GM23338 (cell line): ENCODE data around the gene NTRK1. TPM values are rescaled to one million over a fixed set of nuclear protein-coding genes. Genes with fewer than 3 reads are reported as not detected.

Experiments
- ATAC-seq: fragments of 200-7000 bp; cut with Tn5 transposase; 3 replicates; pipeline ENCODE4 v1.9.1; 2020
- DNase-seq: peaks from one replicate; pipeline ENCODE4 v3.0.0-alpha.2; 2015; ENCODE audit warnings: low spot score
- H2AFZ ChIP-seq: fragments of 200-600 bp; sonication (generic); 2 replicates; pipeline ENCODE4 v1.8.0; 2016; ENCODE audit warnings: antibody characterized with exemption, mild to moderate bottlenecking, moderate library complexity
- H3F3A ChIP-seq: fragments of 200-600 bp; sonication (generic); replicated peaks from 2 replicates; pipeline ENCODE4 v1.8.0; 2017; ENCODE audit warnings: antibody characterized with exemption, mixed run types, low read depth
- H3K27ac ChIP-seq: fragments of 200-600 bp; sonication (generic); 2 replicates; pipeline ENCODE4 v1.6.1; 2016; ENCODE audit warnings: low read depth
- H3K27me3 ChIP-seq: fragments of 200-600 bp; sonication (generic); 2 replicates; pipeline ENCODE4 v1.8.0; 2016; ENCODE audit warnings: mild to moderate bottlenecking, mixed run types, moderate library complexity; ENCODE audit not compliant: insufficient read depth
- H3K36me3 ChIP-seq: fragments of 200-600 bp; sonication (generic); 2 replicates; pipeline ENCODE4 v1.8.0; 2016; ENCODE audit warnings: mild to moderate bottlenecking; ENCODE audit not compliant: insufficient read depth
- H3K4me1 ChIP-seq: fragments of 200-600 bp; sonication (generic); 2 replicates; pipeline ENCODE4 v1.8.0; 2016; ENCODE audit warnings: mild to moderate bottlenecking, moderate library complexity; ENCODE audit not compliant: insufficient read depth
- H3K4me2 ChIP-seq: fragments of 200-600 bp; sonication (generic); 2 replicates; pipeline ENCODE4 v1.7.1; 2017; ENCODE audit warnings: mixed run types
- H3K4me3 ChIP-seq: fragments of 200-600 bp; sonication (generic); 2 replicates; pipeline ENCODE4 v1.6.1; 2016; ENCODE audit warnings: mixed run types
- H3K79me2 ChIP-seq: fragments of 200-600 bp; sonication (generic); replicated peaks from 2 replicates; pipeline ENCODE4 v1.8.0; 2017; ENCODE audit warnings: mild to moderate bottlenecking; ENCODE audit not compliant: insufficient read depth
- H3K9me2 ChIP-seq: fragments of 200-600 bp; sonication (generic); 2 replicates; pipeline ENCODE4 v1.8.0; 2017; ENCODE audit not compliant: insufficient read depth
- H4K20me1 ChIP-seq: fragments of 200-600 bp; sonication (generic); replicated peaks from 2 replicates; pipeline ENCODE4 v1.8.0; 2017; ENCODE audit warnings: mild to moderate bottlenecking; ENCODE audit not compliant: insufficient read depth
- H3K27ac Mint-ChIP-seq: 2 replicates; pipeline ENCODE4 v1.8.0; 2020; ENCODE audit warnings: inconsistent platforms, mild to moderate bottlenecking, moderate library complexity, mixed read lengths
- H3K27me3 Mint-ChIP-seq: 3 replicates; pipeline ENCODE4 v1.8.0; 2022; ENCODE audit warnings: low read depth, mild to moderate bottlenecking, moderate library complexity, mixed read lengths, inconsistent platforms; ENCODE audit not compliant: insufficient read depth, poor library complexity
- H3K36me3 Mint-ChIP-seq: 3 replicates; pipeline ENCODE4 v1.8.0; 2021; ENCODE audit warnings: low read depth, mild to moderate bottlenecking, inconsistent platforms, moderate library complexity, mixed read lengths
- H3K4me1 Mint-ChIP-seq: 3 replicates; pipeline ENCODE4 v1.8.0; 2020; ENCODE audit warnings: mild to moderate bottlenecking, inconsistent platforms, mixed read lengths
- H3K4me3 Mint-ChIP-seq: 3 replicates; pipeline ENCODE4 v1.8.0; 2021; ENCODE audit warnings: moderate library complexity, mild to moderate bottlenecking, inconsistent platforms, mixed read lengths
- H3K9me3 Mint-ChIP-seq: 3 replicates; pipeline ENCODE4 v1.8.0; 2020; ENCODE audit warnings: moderate library complexity, mild to moderate bottlenecking, inconsistent platforms, mixed read lengths
- CREB1 ChIP-seq: fragments of 250-450 bp; sonication (Bioruptor Pico); IDR thresholded peaks from 2 replicates; pipeline ENCODE4 v1.5.0; 2020; ENCODE audit warnings: low read depth, mild to moderate bottlenecking, moderate library complexity
- EZH2 ChIP-seq: fragments of 200-600 bp; sonication (generic); IDR thresholded peaks from one replicate; pipeline ENCODE4 v1.8.0; 2017; ENCODE audit warnings: antibody characterized with exemption, mild to moderate bottlenecking, low read depth; ENCODE audit not compliant: unreplicated experiment
- EZH2phosphoT487 ChIP-seq: fragments of 200-600 bp; sonication (generic); IDR thresholded peaks from one replicate; pipeline ENCODE4 v1.8.1; 2018; ENCODE audit warnings: antibody characterized with exemption; ENCODE audit not compliant: unreplicated experiment
- NANOG ChIP-seq: IDR thresholded peaks from 2 replicates; pipeline ENCODE4 v1.6.1; 2016; ENCODE audit warnings: antibody characterized with exemption, borderline replicate concordance
- POLR2AphosphoS5 ChIP-seq: IDR thresholded peaks from 2 replicates; pipeline ENCODE4 v1.6.1; 2016; ENCODE audit warnings: antibody characterized with exemption, low read depth
- STAT1 ChIP-seq: IDR thresholded peaks from one replicate; pipeline ENCODE4 v1.6.1; 2016; ENCODE audit warnings: antibody characterized with exemption; ENCODE audit not compliant: unreplicated experiment
- ZNF114 ChIP-seq: fragments of 250-450 bp; sonication (Bioruptor Pico); IDR thresholded peaks from 2 replicates; pipeline ENCODE4 v1.5.0; 2020; ENCODE audit warnings: mild to moderate bottlenecking, moderate library complexity
- polyA plus RNA-seq: library from polyadenylated mRNA; unstranded; fragments of >200 nt; fragmentation: Nextera tagmentation; extraction: Ambion mirVana; gene quantifications from 2 replicates; pipeline ENCODE4 v1.2.1, GENCODE V29; 2016
- total RNA-seq: library from RNA; depleted of rRNA; stranded (reverse); fragments of >200 nt; shearing (Covaris generic); gene quantifications from 2 replicates; pipeline ENCODE4 v1.2.3, GENCODE V29; 2014
- TF ChIP-seq, protein P1 (sequence below): IDR thresholded peaks from one replicate; pipeline ENCODE4 v1.6.1; 2018; ENCODE audit warnings: antibody characterized with exemption; ENCODE audit not compliant: unreplicated experiment

The NTRK1 gene
- total and polyA plus RNA-seq, 2 experiments from 2014 or later, result 0.42 to 0.45 TPM

DNA sequence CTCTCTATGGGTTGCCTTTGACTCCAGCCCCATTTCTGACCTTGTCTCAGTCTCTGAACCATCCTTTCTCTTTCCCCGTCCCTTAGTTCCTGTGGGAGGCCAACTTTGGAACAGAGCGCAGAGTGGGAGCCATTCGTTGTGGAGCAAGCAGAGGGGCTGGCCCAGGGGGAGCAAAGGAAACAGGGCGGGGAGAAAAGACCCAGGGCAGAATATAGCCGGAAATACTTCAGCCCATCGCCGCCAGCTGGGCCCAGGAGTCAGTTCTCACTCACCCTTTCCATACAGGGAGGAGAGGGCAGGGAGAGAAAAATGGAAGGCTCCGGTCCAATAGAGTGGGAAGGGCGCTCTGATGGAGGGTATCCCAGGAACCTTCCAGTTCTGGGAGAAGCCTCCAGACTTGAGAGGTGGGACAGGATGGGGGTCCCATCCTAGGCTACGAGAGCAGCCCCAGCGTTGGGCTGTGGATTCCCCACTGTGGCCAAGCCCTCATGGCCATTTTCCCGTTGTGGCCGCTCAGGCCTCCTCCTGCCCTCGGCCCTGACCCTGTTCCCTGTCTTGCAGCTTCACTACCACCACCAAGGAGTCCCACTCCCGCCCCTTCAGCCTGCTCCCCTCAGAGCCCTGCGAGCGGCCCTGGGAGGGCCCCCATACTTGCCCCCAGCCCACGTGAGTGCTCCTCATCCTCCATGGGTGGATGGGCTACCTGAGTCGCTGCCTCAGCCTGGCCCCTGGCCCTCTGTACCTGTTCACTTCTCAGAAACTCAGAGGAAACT is 43.7 kb downstream of the NTRK1 start:
- Histone ChIP-seq H3K27ac (no peak overlapping the region), H3K79me2 (no peaks in the 10 kb centered on the region), H4K20me1 (no peaks in the 10 kb centered on the region), H2AFZ (no peak overlapping the region), H3K4me1 (0 out of 2 replicates have a peak, but pooled peaks cover 3% of the 10 kb centered on the region), H3K4me2 (no peak overlapping the region), H3K27me3 (no peaks in the 10 kb centered on the region), H3F3A (no peaks in the 10 kb centered on the region), H3K4me3 (no peak overlapping the region), H3K36me3 (no peaks in the 10 kb centered on the region), H3K9me2 (no peaks in the 10 kb centered on the region)
- no peaks in the 10 kb centered on the region for H3K9me3 Mint-ChIP-seq
- peaks cover 25% of the 10 kb centered on the region for H3K27me3 Mint-ChIP-seq
- H3K4me1 Mint-ChIP-seq, result peaks cover 12% of the 10 kb centered on the region
- no peaks in the 10 kb centered on the region for H3K36me3 Mint-ChIP-seq
- H3K4me3 Mint-ChIP-seq, result no peak overlapping the region
- DNase-seq (no peak), ATAC-seq (no peak)
- TF ChIP-seq STAT1, result no peak
- TF ChIP-seq EZH2phosphoT487, result no peak
- no peak for TF ChIP-seq ZNF114 (CRISPR knock-in tag)
- TF ChIP-seq NANOG, result no peak
- TF ChIP-seq, protein P1, sequence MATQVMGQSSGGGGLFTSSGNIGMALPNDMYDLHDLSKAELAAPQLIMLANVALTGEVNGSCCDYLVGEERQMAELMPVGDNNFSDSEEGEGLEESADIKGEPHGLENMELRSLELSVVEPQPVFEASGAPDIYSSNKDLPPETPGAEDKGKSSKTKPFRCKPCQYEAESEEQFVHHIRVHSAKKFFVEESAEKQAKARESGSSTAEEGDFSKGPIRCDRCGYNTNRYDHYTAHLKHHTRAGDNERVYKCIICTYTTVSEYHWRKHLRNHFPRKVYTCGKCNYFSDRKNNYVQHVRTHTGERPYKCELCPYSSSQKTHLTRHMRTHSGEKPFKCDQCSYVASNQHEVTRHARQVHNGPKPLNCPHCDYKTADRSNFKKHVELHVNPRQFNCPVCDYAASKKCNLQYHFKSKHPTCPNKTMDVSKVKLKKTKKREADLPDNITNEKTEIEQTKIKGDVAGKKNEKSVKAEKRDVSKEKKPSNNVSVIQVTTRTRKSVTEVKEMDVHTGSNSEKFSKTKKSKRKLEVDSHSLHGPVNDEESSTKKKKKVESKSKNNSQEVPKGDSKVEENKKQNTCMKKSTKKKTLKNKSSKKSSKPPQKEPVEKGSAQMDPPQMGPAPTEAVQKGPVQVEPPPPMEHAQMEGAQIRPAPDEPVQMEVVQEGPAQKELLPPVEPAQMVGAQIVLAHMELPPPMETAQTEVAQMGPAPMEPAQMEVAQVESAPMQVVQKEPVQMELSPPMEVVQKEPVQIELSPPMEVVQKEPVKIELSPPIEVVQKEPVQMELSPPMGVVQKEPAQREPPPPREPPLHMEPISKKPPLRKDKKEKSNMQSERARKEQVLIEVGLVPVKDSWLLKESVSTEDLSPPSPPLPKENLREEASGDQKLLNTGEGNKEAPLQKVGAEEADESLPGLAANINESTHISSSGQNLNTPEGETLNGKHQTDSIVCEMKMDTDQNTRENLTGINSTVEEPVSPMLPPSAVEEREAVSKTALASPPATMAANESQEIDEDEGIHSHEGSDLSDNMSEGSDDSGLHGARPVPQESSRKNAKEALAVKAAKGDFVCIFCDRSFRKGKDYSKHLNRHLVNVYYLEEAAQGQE, result no peak
- no peak overlapping the region for H3K27ac Mint-ChIP-seq

DNA sequence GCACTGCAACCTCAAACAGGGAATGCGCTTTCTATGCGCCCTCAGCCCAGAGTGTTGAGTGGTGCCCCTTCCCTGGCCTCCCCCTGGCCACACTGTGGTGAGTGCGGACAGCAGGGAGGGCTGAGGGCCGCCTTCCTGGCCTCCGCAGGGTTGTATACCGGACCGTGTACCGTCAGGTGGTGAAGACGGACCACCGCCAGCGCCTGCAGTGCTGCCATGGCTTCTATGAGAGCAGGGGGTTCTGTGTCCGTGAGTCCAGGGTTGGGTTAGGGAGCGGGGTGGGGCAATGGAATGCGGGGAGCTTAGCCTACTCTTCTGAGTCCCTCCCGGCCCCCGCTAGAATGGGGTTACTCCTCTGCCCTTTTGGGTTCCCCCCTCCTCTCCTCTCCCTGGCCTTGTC is 44.5 kb downstream of the NTRK1 start:
- no peaks in the 10 kb centered on the region for H3K79me2 ChIP-seq
- no peak for DNase-seq
- Mint-ChIP-seq H3K4me3 (no peak overlapping the region), H3K27ac (no peak overlapping the region), H3K4me1 (peaks cover 12% of the 10 kb centered on the region), H3K9me3 (no peaks in the 10 kb centered on the region), H3K27me3 (peaks cover 26% of the 10 kb centered on the region), H3K36me3 (no peaks in the 10 kb centered on the region)
- no peaks in the 10 kb centered on the region for H3K9me2 ChIP-seq
- H3K4me2 ChIP-seq, result no peak overlapping the region
- no peaks in the 10 kb centered on the region for H3F3A ChIP-seq
- H3K4me1 ChIP-seq, result 0 out of 2 replicates have a peak, but pooled peaks cover 3% of the 10 kb centered on the region
- H3K27ac ChIP-seq, result no peak overlapping the region
- H3K36me3 ChIP-seq, result no peaks in the 10 kb centered on the region
- H3K27me3 ChIP-seq, result no peaks in the 10 kb centered on the region
- ATAC-seq, result no peak
- TF ChIP-seq EZH2phosphoT487 (no peak), CREB1 (CRISPR knock-in tag) (no peak), ZNF114 (CRISPR knock-in tag) (no peak), EZH2 (no peak), POLR2AphosphoS5 (no peak), NANOG (no peak)
- TF ChIP-seq, protein P1, result no peak
- no peak overlapping the region for H3K4me3 ChIP-seq
- H4K20me1 ChIP-seq, result no peaks in the 10 kb centered on the region
- H2AFZ ChIP-seq, result no peak overlapping the region
